Tongue (tissue), 2 donors: ENCODE data around the gene ZNF664. TPM values are rescaled to one million over a fixed set of nuclear protein-coding genes. Genes with fewer than 3 reads are reported as not detected.

ENCODE experiments used
- small RNA-seq: library from RNA; depleted of rRNA; stranded (forward); fragments of <200 nt; gene quantifications from one replicate; pipeline ENCODE3, GENCODE V24; 2014; ENCODE audit warnings: low replicate concordance
- total RNA-seq: library from RNA; depleted of rRNA; stranded (reverse); fragments of >200 nt; gene quantifications from one replicate; pipeline ENCODE4 v1.2.3, GENCODE V29; 2014

The ZNF664 gene
- total RNA-seq, 1 donor from 2014 or later: 55.4 TPM

Small RNA genes within 50 kb of the gene (small RNA-seq; reads per million reads assigned to genes)
- gene AC068790.4 (not detected), gene AC068790.6 (not detected)

Other genes starting within 250 kb of the ZNF664 start
- gene DNAH10, start 210.9 kb upstream of the ZNF664 start, total RNA-seq: 0.62 TPM
- gene CCDC92, start 384 bp upstream of the ZNF664 start, total RNA-seq: 5.5 TPM